GM06990 (cell line): Measurements from ENCODE around the gene SCN9A.
"Not testable (repeated sequence)": the region's sequence is repeated elsewhere in the genome, so short reads cannot be mapped to it uniquely, and the experiment has no call there.

Source experiments
- DNase-seq: peaks from one replicate; pipeline ENCODE4 v3.0.0-alpha.2; 2011; ENCODE audit not compliant: insufficient read length; ENCODE audit errors: extremely low read depth
- H3K27me3 ChIP-seq: replicated peaks from 2 replicates; pipeline ENCODE4 v1.6.0; 2011; ENCODE audit warnings: low read length; ENCODE audit not compliant: control insufficient read depth, insufficient read depth
- H3K36me3 ChIP-seq: 2 replicates; pipeline ENCODE4 v1.5.1; 2011; ENCODE audit warnings: low read length; ENCODE audit not compliant: control insufficient read depth, insufficient read depth
- H3K4me3 ChIP-seq: replicated peaks from 2 replicates; pipeline ENCODE4 v1.5.1; 2011; ENCODE audit warnings: low read depth, mild to moderate bottlenecking, control low read depth, low read length
- CTCF ChIP-seq: IDR thresholded peaks from 2 replicates; pipeline ENCODE4 v1.5.1; 2011; ENCODE audit warnings: low read length, control low read depth, mild to moderate bottlenecking, inconsistent platforms; ENCODE audit not compliant: insufficient read depth, poor library complexity, severe bottlenecking

SCN9A gene

GRCh38 chr2:166361351-166362153 is 14.2 kb downstream of the SCN9A start:
- Histone ChIP-seq H3K27me3 (no peaks in the 10 kb centered on the region), H3K4me3 (no peak overlapping the region), H3K36me3 (no peaks in the 10 kb centered on the region)
- TF ChIP-seq CTCF = peak; percentile 37
- DNase-seq = no peak

- Histone ChIP-seq H3K27me3 (no peaks in the 10 kb centered on the region), H3K4me3 (no peak overlapping the region), H3K36me3 (no peaks in the 10 kb centered on the region)
- TF ChIP-seq CTCF = no peak
- no peak for DNase-seq
Measured at GRCh38 chr2:166360906-166361305, 14.8 kb downstream of the SCN9A start.

- TF ChIP-seq CTCF = no peak
- Histone ChIP-seq H3K27me3 (no peaks in the 10 kb centered on the region), H3K4me3 (no peak overlapping the region), H3K36me3 (no peaks in the 10 kb centered on the region)
- DNase-seq = no peak
Measured at GRCh38 chr2:166360426-166360825, 15.3 kb downstream of the SCN9A start.

GRCh38 chr2:166357950-166358321 is 17.8 kb downstream of the SCN9A start:
- H3K27me3 ChIP-seq, H3K4me3 ChIP-seq, H3K36me3 ChIP-seq, DNase-seq: not testable (repeated sequence)

- no peaks in the 10 kb centered on the region for H3K36me3 ChIP-seq
- no peak for DNase-seq
- no peak for TF ChIP-seq CTCF
- H3K4me3 ChIP-seq = no peak overlapping the region
- H3K27me3 ChIP-seq = no peaks in the 10 kb centered on the region
Measured at GRCh38 chr2:166357068-166357949, 18.4 kb downstream of the SCN9A start.

- H3K27me3 ChIP-seq = no peaks in the 10 kb centered on the region
- H3K4me3 ChIP-seq = no peak overlapping the region
- no peak for DNase-seq
- TF ChIP-seq CTCF = no peak
- H3K36me3 ChIP-seq = no peaks in the 10 kb centered on the region
Measured at GRCh38 chr2:166351319-166351718, 24.4 kb downstream of the SCN9A start.
